ENCODE measurements around the gene SCGN.

Gene SCGN

GRCh38 chr6:25617997-25618396 is 34.0 kb upstream of the SCGN start:
- Histone ChIP-seq H3F3A (ENCODE audit: low read depth) (no peaks in the 10 kb centered on the region), H3K79me2 (ENCODE audit: insufficient read depth, low read length) (no peaks in the 10 kb centered on the region), H4K20me1 (ENCODE audit: insufficient read depth, low read length, poor library complexity, severe bottlenecking) (no peaks in the 10 kb centered on the region), H3K9me3 (ENCODE audit: insufficient read depth, low read depth, low read length) (no peaks in the 10 kb centered on the region), H2AFZ (ENCODE audit: low read length) (peak overlapping the region; percentile 52; the same call in 1 of the 2 replicates), H3K27me3 (ENCODE audit: insufficient read depth, low read length, poor library complexity, severe bottlenecking) (no peaks in the 10 kb centered on the region), H3K9me2 (replicated peaks; ENCODE audit: low read depth, low read length) (no peaks in the 10 kb centered on the region), H3K9ac (ENCODE audit: low read depth, low read length, poor library complexity, severe bottlenecking) (peak overlapping the region; percentile 60), H3K36me3 (ENCODE audit: insufficient read depth, low read length) (no peaks in the 10 kb centered on the region), H3K4me3 (ENCODE audit: low read length, poor library complexity, severe bottlenecking) (peak overlapping the region; percentile 46), H3K4me2 (ENCODE audit: low read depth, low read length, poor library complexity, severe bottlenecking) (peak overlapping the region; percentile 65), H3K4me1 (ENCODE audit: insufficient read depth, low read length, poor library complexity, severe bottlenecking) (peaks cover 34% of the 10 kb centered on the region)
- TF ChIP-seq CTCF (conservative IDR thresholded peaks at IDR 0.05; ENCODE audit: low read length) (no peak), EZH2phosphoT487 (IDR thresholded peaks at IDR 0.05; ENCODE audit: borderline replicate concordance) (no peak)

GRCh38 chr6:25619217-25619616 is 32.8 kb upstream of the SCGN start:
- Histone ChIP-seq H3K4me1 (ENCODE audit: insufficient read depth, low read length, poor library complexity, severe bottlenecking) (peaks cover 36% of the 10 kb centered on the region), H4K20me1 (ENCODE audit: insufficient read depth, low read length, poor library complexity, severe bottlenecking) (no peaks in the 10 kb centered on the region), H3K27me3 (ENCODE audit: insufficient read depth, low read length, poor library complexity, severe bottlenecking) (no peaks in the 10 kb centered on the region)

GRCh38 chr6:25620391-25620790 is 31.6 kb upstream of the SCGN start:
- peaks cover 37% of the 10 kb centered on the region for H3K4me1 ChIP-seq (ENCODE audit: insufficient read depth, low read length, poor library complexity, severe bottlenecking)
- TF ChIP-seq CTCF (conservative IDR thresholded peaks at IDR 0.05; ENCODE audit: low read length) (no peak), EZH2phosphoT487 (IDR thresholded peaks at IDR 0.05; ENCODE audit: borderline replicate concordance) (no peak)
- no peaks in the 10 kb centered on the region for H3K9me2 ChIP-seq (replicated peaks; ENCODE audit: low read depth, low read length)
- no peak overlapping the region for H3K4me3 ChIP-seq (ENCODE audit: low read length, poor library complexity, severe bottlenecking)
- H3K9me3 ChIP-seq (ENCODE audit: insufficient read depth, low read depth, low read length), result no peaks in the 10 kb centered on the region
- no peaks in the 10 kb centered on the region for H3K36me3 ChIP-seq (ENCODE audit: insufficient read depth, low read length)
- no peak overlapping the region for H2AFZ ChIP-seq (ENCODE audit: low read length)
- no peaks in the 10 kb centered on the region for H3K27me3 ChIP-seq (ENCODE audit: insufficient read depth, low read length, poor library complexity, severe bottlenecking)
- no peak overlapping the region for H3K4me2 ChIP-seq (ENCODE audit: low read depth, low read length, poor library complexity, severe bottlenecking)
- no peaks in the 10 kb centered on the region for H3F3A ChIP-seq (ENCODE audit: low read depth)
- no peaks in the 10 kb centered on the region for H4K20me1 ChIP-seq (ENCODE audit: insufficient read depth, low read length, poor library complexity, severe bottlenecking)
- H3K9ac ChIP-seq (ENCODE audit: low read depth, low read length, poor library complexity, severe bottlenecking), result no peak overlapping the region
- no peaks in the 10 kb centered on the region for H3K79me2 ChIP-seq (ENCODE audit: insufficient read depth, low read length)

More at GRCh38 chr6:25619217-25619616, 32.8 kb upstream of the SCGN start:
- TF ChIP-seq EZH2phosphoT487 (IDR thresholded peaks at IDR 0.05; ENCODE audit: borderline replicate concordance) (no peak), CTCF (conservative IDR thresholded peaks at IDR 0.05; ENCODE audit: low read length) (no peak)
- Histone ChIP-seq H3K9me2 (replicated peaks; ENCODE audit: low read depth, low read length) (no peaks in the 10 kb centered on the region), H3K9me3 (ENCODE audit: insufficient read depth, low read depth, low read length) (no peaks in the 10 kb centered on the region), H3K4me2 (ENCODE audit: low read depth, low read length, poor library complexity, severe bottlenecking) (no peak overlapping the region), H3K9ac (ENCODE audit: low read depth, low read length, poor library complexity, severe bottlenecking) (peak overlapping the region; percentile 60), H3K36me3 (ENCODE audit: insufficient read depth, low read length) (no peaks in the 10 kb centered on the region), H2AFZ (ENCODE audit: low read length) (peak overlapping the region; percentile 41; the same call in 1 of the 2 replicates), H3K79me2 (ENCODE audit: insufficient read depth, low read length) (no peaks in the 10 kb centered on the region), H3K4me3 (ENCODE audit: low read length, poor library complexity, severe bottlenecking) (no peak overlapping the region), H3F3A (ENCODE audit: low read depth) (no peaks in the 10 kb centered on the region)

Data from Loucy (cell line).